SK-N-SH treated with all-trans-retinoic acid at 6 μM for 48 hours (cell line): ENCODE data around the gene MAP1A.

Experiments
- ATAC-seq: fragments of 200-7000 bp; cut with Tn5 transposase; 3 replicates; pipeline ENCODE4 v1.9.1; 2020; ENCODE audit warnings: mild to moderate bottlenecking, moderate library complexity
- ARNTL ChIP-seq: fragments of 450-650 bp; formaldehyde crosslinking; IDR thresholded peaks from 2 replicates; pipeline ENCODE4 v1.5.0; 2020; ENCODE audit warnings: low read depth, mild to moderate bottlenecking, moderate library complexity, borderline replicate concordance
- BACH2 ChIP-seq: fragments of 250-450 bp; sonication (Bioruptor Pico); IDR thresholded peaks from 2 replicates; pipeline ENCODE4 v1.9.0; 2021; ENCODE audit warnings: mild to moderate bottlenecking, borderline replicate concordance
- CREB5 ChIP-seq: fragments of 250-450 bp; sonication (Bioruptor Pico); IDR thresholded peaks from 2 replicates; pipeline ENCODE4 v1.5.1; 2020; ENCODE audit warnings: low read depth, mild to moderate bottlenecking, moderate library complexity
- CSDC2 ChIP-seq: fragments of 250-450 bp; sonication (Bioruptor Pico); IDR thresholded peaks from 2 replicates; pipeline ENCODE4 v1.5.0; 2020; ENCODE audit warnings: mild to moderate bottlenecking, moderate library complexity
- ESRRG ChIP-seq: fragments of 250-450 bp; sonication (Bioruptor Pico); IDR thresholded peaks from 2 replicates; pipeline ENCODE4 v1.6.1; 2021; ENCODE audit warnings: mild to moderate bottlenecking
- GLIS3 ChIP-seq: fragments of 250-450 bp; sonication (Bioruptor Pico); IDR thresholded peaks from 2 replicates; pipeline ENCODE4 v1.5.0; 2020; ENCODE audit warnings: mild to moderate bottlenecking, moderate library complexity
- ISL1 ChIP-seq: fragments of 250-450 bp; sonication (Bioruptor Pico); IDR thresholded peaks from 2 replicates; pipeline ENCODE4 v2.1.2; 2022; ENCODE audit warnings: mild to moderate bottlenecking, moderate library complexity
- OSR1 ChIP-seq: fragments of 250-450 bp; sonication (Bioruptor Pico); IDR thresholded peaks from 2 replicates; pipeline ENCODE4 v1.8.0; 2022; ENCODE audit warnings: moderate library complexity, mild to moderate bottlenecking, inconsistent platforms
- PATZ1 ChIP-seq: fragments of 250-450 bp; sonication (Bioruptor Pico); IDR thresholded peaks from 2 replicates; pipeline ENCODE4 v1.8.0; 2020; ENCODE audit warnings: mild to moderate bottlenecking, moderate library complexity, borderline replicate concordance
- PPARA ChIP-seq: fragments of 250-450 bp; sonication (Bioruptor Pico); IDR thresholded peaks from 2 replicates; pipeline ENCODE4 v1.5.0; 2020; ENCODE audit warnings: mild to moderate bottlenecking, borderline replicate concordance
- RARB ChIP-seq: fragments of 250-450 bp; sonication (Bioruptor Pico); IDR thresholded peaks from 2 replicates; pipeline ENCODE4 v1.8.0; 2021; ENCODE audit warnings: mild to moderate bottlenecking, moderate library complexity
- SNAI2 ChIP-seq: fragments of 250-450 bp; sonication (Bioruptor Pico); IDR thresholded peaks from 2 replicates; pipeline ENCODE4 v1.5.0; 2020; ENCODE audit warnings: mild to moderate bottlenecking, moderate library complexity
- TCF4 ChIP-seq: fragments of 250-450 bp; sonication (Bioruptor Pico); IDR thresholded peaks from 2 replicates; pipeline ENCODE4 v1.8.0; 2021; ENCODE audit warnings: mild to moderate bottlenecking, moderate library complexity, borderline replicate concordance
- TOX ChIP-seq: fragments of 250-450 bp; sonication (Bioruptor Pico); IDR thresholded peaks from 2 replicates; pipeline ENCODE4 v1.8.0; 2021; ENCODE audit warnings: mild to moderate bottlenecking, moderate library complexity, borderline replicate concordance
- TSHZ2 ChIP-seq: fragments of 250-450 bp; sonication (Bioruptor Pico); IDR thresholded peaks from 2 replicates; pipeline ENCODE4 v1.5.0; 2020; ENCODE audit warnings: mild to moderate bottlenecking, moderate library complexity
- ZC3H10 ChIP-seq: fragments of 250-450 bp; sonication (Bioruptor Pico); IDR thresholded peaks from 2 replicates; pipeline ENCODE4 v1.5.1; 2021; ENCODE audit warnings: mild to moderate bottlenecking, moderate library complexity
- ZFP3 ChIP-seq: fragments of 250-450 bp; sonication (Bioruptor Pico); IDR thresholded peaks from 2 replicates; pipeline ENCODE4 v1.5.0; 2020; ENCODE audit warnings: mild to moderate bottlenecking, moderate library complexity
- ZFP30 ChIP-seq: fragments of 450-650 bp; formaldehyde crosslinking; IDR thresholded peaks from 2 replicates; pipeline ENCODE4 v1.5.0; 2022; ENCODE audit warnings: mild to moderate bottlenecking, moderate library complexity
- ZNF565 ChIP-seq: fragments of 450-650 bp; formaldehyde crosslinking; conservative IDR thresholded peaks from 2 replicates; pipeline ENCODE4 v1.5.0; 2020; ENCODE audit warnings: low read depth, mild to moderate bottlenecking, moderate library complexity
- ZNF70 ChIP-seq: fragments of 450-650 bp; formaldehyde crosslinking; IDR thresholded peaks from 2 replicates; pipeline ENCODE4 v1.5.0; 2020; ENCODE audit warnings: mild to moderate bottlenecking, moderate library complexity
- ZNF8 ChIP-seq: fragments of 450-650 bp; formaldehyde crosslinking; IDR thresholded peaks from 2 replicates; pipeline ENCODE4 v1.5.0; 2020; ENCODE audit warnings: mild to moderate bottlenecking, moderate library complexity
- TF ChIP-seq, protein P1 (sequence below): fragments of 250-450 bp; sonication (Bioruptor Pico); IDR thresholded peaks from 2 replicates; pipeline ENCODE4 v1.5.1; 2021; ENCODE audit warnings: mild to moderate bottlenecking, moderate library complexity
- TF ChIP-seq, protein P2 (sequence below): fragments of 250-450 bp; sonication (Bioruptor Pico); IDR thresholded peaks from 2 replicates; pipeline ENCODE4 v1.8.0; 2021; ENCODE audit warnings: low read depth, mild to moderate bottlenecking, moderate library complexity, borderline replicate concordance

MAP1A gene

DNA sequence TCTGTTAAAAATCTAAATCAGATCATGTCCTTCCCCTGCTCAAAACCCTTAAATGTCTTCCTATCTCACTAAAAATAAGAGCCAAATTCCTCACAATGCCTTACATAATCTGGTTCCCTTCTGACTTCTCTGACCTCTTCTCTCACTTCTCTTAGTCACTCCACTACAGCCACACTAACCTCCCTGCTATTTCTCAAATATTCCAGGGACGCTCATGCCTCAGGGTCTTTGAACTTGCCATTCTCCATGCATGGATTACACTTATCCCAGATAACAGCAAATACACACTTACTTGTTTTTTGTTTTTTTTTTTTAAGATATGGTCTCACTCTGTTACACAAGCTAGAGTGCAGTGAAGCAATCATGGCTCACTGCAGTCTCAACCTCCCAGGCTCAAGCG lies 33.0 kb upstream of the MAP1A start (continued):
- TF ChIP-seq, protein P1, sequence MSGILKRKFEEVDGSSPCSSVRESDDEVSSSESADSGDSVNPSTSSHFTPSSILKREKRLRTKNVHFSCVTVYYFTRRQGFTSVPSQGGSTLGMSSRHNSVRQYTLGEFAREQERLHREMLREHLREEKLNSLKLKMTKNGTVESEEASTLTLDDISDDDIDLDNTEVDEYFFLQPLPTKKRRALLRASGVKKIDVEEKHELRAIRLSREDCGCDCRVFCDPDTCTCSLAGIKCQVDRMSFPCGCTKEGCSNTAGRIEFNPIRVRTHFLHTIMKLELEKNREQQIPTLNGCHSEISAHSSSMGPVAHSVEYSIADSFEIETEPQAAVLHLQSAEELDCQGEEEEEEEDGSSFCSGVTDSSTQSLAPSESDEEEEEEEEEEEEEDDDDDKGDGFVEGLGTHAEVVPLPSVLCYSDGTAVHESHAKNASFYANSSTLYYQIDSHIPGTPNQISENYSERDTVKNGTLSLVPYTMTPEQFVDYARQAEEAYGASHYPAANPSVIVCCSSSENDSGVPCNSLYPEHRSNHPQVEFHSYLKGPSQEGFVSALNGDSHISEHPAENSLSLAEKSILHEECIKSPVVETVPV (CRISPR knock-in tag), result no peak

DNA sequence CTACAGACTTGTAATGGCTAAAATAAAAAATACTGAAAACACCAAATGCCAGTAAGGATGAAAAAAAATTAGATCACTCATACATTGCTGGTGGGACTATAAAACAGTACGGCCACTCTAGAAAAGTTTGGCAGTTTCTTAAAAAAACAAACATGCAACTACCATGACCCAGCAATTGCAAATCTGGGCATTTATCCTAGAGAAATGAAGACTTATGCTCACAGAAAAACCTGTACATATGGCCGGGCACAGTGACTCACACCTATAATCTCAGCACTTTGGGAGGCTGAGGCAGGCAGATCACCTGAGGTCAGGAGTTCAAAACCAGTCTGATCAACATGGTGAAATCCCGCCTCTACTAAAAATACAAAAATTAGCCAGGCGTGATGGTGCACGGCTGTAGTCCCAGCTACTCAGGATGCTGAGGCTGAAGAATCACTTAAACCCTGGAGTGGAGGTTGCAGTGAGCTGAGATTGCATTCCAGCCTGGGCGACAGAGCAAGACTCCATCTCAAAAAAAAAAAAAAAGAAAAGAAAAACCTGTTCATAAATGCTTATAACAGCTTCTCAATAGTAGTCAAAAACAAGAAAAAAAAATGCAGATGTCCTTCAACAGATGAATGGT lies 30.0 kb upstream of the MAP1A start:
- no peak for TF ChIP-seq GLIS3 (CRISPR knock-in tag)
- no peak for TF ChIP-seq BACH2 (CRISPR knock-in tag)
- TF ChIP-seq ZFP3 (CRISPR knock-in tag), result no peak
- TF ChIP-seq ZNF70, result no peak
- TF ChIP-seq ISL1, result no peak
- TF ChIP-seq ZNF565 (CRISPR knock-in tag), result no peak
- no peak for TF ChIP-seq TSHZ2 (CRISPR knock-in tag)
- TF ChIP-seq TOX, result no peak
- no peak for TF ChIP-seq ZNF8 (CRISPR knock-in tag)
- no peak for TF ChIP-seq OSR1
- TF ChIP-seq RARB (CRISPR knock-in tag), result no peak
- no peak for TF ChIP-seq TCF4 (CRISPR knock-in tag)
- no peak for TF ChIP-seq ZC3H10 (CRISPR knock-in tag)
- TF ChIP-seq, protein P2, sequence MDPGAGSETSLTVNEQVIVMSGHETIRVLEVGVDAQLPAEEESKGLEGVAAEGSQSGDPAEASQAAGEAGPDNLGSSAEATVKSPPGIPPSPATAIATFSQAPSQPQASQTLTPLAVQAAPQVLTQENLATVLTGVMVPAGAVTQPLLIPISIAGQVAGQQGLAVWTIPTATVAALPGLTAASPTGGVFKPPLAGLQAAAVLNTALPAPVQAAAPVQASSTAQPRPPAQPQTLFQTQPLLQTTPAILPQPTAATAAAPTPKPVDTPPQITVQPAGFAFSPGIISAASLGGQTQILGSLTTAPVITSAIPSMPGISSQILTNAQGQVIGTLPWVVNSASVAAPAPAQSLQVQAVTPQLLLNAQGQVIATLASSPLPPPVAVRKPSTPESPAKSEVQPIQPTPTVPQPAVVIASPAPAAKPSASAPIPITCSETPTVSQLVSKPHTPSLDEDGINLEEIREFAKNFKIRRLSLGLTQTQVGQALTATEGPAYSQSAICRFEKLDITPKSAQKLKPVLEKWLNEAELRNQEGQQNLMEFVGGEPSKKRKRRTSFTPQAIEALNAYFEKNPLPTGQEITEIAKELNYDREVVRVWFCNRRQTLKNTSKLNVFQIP (CRISPR knock-in tag), result no peak
- no peak for TF ChIP-seq ZFP30 (CRISPR knock-in tag)
- no peak for TF ChIP-seq ARNTL (CRISPR knock-in tag)
- TF ChIP-seq SNAI2 (CRISPR knock-in tag), result no peak
- no peak for TF ChIP-seq CSDC2 (CRISPR knock-in tag)
- no peak for TF ChIP-seq CREB5 (CRISPR knock-in tag)
- no peak for ATAC-seq

DNA sequence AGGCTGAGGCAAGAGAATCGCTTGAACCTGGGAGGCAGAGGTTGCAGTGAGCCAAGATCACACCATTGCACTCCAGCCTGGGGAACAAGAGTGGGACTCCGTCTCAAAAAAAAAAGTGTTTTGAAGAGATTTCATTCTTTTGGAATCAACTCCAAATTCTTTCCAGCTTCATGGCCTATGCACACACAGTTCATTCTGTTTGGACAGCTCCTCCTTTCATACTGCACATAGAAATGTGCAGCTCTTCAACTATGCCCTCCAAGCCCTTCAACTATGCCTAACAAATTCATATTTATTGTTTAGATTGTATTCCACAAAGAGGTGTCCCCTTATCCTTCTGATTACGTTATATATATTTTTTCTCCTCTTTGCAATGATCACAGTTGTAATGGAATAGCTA lies 28.6 kb upstream of the MAP1A start:
- no peak for ATAC-seq
- TF ChIP-seq ZNF565 (CRISPR knock-in tag) (no peak), ZNF8 (CRISPR knock-in tag) (no peak), BACH2 (CRISPR knock-in tag) (no peak), PPARA (CRISPR knock-in tag) (no peak), CSDC2 (CRISPR knock-in tag) (no peak), GLIS3 (CRISPR knock-in tag) (no peak), CREB5 (CRISPR knock-in tag) (no peak), ZNF70 (no peak), TCF4 (CRISPR knock-in tag) (no peak), ISL1 (no peak), PATZ1 (CRISPR knock-in tag) (no peak), TOX (no peak), ZFP3 (CRISPR knock-in tag) (no peak), ZC3H10 (CRISPR knock-in tag) (no peak), ESRRG (no peak), SNAI2 (CRISPR knock-in tag) (no peak)
- TF ChIP-seq, protein P1 (CRISPR knock-in tag), result no peak
- TF ChIP-seq, protein P2 (CRISPR knock-in tag), result no peak
